Anterior cingulate cortex (tissue), 58 donors: Measurements from ENCODE around the gene GNAL.
"Not testable (repeated sequence)": the region's sequence is repeated elsewhere in the genome, so short reads cannot be mapped to it uniquely, and the experiment has no call there.

Experiments used
- DNase-seq, 58 donors: peaks; one replicate each; lab custom pipeline; 2025; lab: John Stamatoyannopoulos, UW

The GNAL gene

DNA sequence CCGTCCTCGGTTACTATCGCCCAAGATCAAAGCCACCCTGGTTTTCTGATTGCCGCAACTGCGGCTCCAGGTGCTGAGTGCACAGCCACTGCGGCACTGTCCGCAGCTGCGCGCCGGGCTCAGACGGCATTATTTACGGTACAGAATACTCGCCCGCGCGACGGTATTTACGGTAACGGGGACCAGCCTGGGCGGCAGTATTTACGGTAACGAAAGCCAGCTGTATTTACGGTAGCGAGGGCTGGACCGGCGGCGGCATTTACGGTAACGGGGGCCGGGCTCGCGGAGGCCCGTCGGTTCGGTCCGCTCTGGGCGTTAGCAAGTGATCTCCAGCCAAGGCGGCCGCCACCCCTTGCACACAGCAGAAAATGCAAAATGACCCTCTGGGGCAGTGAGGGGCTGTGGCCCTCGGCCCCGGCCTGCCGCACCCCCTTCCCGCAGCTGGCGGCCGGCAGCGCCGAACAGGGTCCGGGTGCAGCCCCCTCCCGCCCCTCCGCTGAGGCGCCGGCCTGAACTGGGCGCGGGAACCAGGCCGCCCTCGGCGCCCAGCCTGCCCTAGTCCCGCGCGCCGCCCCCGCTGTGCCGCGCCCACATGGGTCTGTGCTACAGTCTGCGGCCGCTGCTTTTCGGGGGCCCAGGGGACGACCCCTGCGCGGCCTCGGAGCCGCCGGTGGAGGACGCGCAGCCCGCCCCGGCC is at the start of gene GNAL:
GNAL (plus strand) TSS at position 293 of the 697 bp plus-strand sequence; CDS start at position 593, 300 bp downstream.
- peak in 54 of 58 donors; percentile 6 to 82 (median 44) for DNase-seq

DNA sequence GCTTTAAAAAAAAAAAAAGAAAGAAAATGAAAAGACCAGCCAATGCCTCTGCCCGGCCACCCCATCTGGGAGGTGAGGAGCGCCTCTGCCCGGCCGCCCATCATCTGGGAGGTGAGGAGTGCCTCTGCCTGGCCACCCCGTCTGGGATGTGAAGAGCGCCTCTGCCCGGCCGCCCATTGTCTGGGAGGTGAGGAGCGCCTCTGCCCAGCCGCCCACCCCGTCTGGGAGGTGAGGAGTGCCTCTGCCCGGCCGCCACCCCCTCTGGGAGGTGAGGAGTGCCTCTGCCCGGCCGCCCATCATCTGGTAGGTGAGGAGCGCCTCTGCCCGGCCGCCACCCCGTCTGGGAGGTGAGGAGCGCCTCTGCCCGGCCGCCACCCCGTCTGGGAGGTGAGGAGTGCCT is 41.8 kb upstream of the GNAL start:
- not testable (repeated sequence) for DNase-seq

DNA sequence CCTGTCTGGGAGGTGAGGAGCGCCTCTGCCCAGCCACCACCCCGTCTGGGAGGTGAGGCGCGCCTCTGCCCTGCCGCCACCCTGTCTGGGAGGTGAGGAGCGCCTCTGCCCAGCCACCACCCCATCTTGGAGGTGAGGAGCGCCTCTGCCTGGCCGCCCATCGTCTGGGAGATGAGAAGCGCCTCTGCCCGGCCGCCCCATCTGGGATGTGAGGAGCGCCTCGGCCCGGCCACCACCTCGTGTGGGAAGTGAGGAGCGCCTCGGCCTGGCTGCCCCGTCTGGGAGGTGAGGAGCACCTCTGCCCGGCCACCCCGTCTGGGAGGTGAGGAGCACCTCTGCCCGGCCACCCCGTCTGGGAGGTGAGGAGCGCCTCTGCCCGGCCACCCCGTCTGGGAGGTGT is 41.3 kb upstream of the GNAL start:
- DNase-seq: not testable (repeated sequence)

DNA sequence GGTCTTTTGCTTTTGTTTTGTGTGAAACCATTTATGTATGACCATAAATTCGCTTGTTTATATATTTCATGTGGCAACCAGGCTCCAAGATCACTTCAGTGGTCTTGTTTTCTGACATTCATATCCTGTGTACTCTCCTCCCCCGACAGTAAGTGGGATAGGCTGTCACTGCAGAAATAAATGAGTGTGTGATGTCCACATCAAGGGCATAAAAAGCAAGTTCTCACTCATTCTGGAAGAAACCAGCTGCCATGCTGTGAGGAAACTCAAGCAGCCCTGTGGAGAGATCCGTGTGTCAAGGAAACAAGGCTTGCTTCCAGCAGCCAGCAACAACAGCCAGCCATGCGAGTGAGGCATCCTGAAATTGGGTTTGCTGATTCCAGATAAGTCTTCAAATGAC is 39.2 kb upstream of the GNAL start:
- no peak for DNase-seq

DNA sequence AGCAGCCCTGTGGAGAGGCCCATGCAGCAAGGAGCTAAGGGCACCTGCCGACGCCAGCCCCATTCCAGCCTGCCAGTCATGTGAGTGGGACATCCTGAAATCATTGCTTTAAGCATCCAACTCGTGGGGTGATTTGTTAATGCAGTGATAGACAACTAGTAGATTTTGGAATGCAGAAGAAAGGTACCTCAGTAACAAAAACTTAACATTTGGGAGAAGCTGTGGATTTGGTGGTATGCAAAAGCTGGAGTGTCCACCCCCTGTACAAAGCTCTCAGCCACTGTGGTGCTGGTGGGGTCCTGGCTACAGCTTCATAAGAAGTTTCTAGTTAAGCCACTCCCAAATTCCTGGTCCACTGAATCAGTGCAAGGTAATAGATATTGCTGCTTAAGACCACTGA is 37.2 kb upstream of the GNAL start:
- no peak for DNase-seq

DNA sequence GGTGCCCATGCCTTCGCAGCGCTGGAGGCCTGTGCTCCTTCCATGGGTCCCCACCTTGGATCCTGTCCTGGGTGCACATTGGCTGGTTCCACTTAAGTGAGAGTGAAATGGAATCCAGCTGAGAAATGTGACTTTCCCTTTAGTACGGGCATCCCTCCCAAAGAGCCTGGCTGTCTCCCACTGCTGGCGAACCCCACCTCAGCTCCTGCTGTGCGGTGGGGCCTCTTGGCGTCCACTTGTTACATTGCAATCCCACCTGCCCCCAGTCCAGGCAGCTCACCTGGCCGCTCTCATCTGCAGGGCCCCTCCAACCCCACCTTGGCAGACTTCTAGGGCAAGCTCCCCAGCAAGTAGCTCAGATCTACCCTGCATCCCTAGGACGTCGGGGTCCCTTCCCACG is 35.5 kb upstream of the GNAL start:
- no peak for DNase-seq

DNA sequence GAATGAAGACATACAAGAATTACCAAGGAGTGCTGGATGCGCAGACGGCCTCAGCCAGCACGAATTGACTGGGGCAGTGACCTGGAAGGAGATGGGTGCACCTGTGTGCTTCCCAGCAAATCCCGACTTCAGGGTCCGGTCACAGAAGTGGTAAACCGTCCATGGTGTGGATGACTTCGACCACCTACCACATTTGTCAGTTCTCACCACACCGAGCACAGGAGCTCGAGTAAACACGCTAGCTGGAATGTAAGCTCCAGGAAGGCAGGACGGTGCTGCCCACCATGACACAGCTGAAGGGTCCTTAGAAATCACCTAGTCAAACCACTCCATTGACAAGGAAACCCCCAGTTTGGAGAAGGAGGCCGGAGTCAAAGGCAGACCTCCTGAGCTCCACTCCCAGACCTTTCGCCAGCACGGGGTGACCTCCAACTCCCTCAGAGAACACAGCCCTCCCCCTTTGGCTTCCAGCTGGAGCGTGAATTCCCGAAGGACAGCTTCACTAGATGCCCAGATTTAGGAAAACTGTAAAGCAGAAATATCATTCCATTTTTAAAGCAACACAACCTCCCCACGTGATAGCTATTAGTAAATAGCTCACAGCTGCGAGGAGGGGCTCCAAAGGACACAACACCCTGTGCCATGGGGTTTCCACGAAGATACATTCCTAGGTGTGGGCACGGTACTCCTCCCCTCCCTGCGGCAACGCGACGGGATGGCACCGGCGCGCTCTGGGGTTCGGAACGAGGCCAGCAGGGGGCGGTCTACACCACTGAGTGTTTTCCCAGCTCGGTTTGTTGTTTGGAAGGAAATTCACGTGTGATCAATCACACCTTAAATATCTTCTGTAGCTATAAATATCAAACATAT is 34.1 kb upstream of the GNAL start:
- peak in 46 of 58 donors; percentile 1 to 73 (median 24) for DNase-seq

DNA sequence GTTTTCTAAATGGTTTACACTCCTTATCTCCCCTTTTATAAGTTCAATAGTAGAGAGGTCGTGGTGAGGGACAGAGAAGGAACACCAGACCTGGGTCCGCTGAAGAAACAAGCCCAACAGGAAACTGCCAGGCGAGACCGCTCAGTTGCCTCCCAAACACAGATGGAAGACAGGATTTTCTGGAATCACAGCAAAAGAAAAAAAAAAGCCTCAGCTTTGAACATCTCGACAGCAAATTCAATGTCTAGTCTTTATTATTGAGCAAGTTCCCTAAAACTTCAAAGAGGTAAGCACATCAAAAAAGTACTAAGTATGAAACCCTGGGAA is 33.5 kb upstream of the GNAL start:
- no peak for DNase-seq

DNA sequence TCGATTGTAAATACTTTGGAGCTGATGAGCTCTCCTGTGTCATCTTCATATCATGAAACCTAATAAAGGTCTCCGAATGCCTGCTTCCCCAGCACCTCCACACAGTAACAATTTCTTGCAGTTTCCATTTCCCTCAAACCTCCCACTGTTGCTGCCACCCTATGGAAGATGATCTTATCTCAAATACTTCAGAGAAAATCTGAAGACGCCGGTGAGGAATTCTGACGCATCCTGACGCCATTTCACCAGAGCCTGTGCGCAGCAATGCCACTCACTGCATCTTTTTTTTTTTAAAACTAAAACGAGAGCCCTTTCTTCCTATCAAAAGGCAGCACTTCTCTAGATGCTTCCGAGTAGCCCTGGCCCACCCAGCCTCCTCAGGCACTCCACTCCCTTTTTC is 31.9 kb upstream of the GNAL start:
- DNase-seq: peak in 1 of 58 donors; percentile 6

DNA sequence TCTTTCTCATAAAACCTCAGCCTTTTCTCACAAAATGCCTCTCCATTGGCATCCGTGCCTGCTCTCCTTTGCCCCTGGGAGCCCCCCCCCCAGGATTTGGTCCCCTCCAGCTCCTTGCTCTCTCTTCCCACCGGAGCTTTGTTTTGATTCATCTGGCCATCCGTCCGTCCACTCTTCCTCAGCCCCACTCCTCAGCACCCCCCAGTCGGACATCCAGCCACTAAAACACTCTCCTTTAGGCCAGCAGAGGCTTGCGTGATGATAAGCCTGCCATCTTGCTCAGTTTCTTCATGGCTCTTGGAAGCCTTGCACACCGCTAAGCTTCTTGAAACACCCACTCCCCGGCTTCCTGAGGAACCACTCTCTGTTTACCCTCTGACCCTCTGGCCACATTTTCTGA is 31.5 kb upstream of the GNAL start:
- no peak for DNase-seq

DNA sequence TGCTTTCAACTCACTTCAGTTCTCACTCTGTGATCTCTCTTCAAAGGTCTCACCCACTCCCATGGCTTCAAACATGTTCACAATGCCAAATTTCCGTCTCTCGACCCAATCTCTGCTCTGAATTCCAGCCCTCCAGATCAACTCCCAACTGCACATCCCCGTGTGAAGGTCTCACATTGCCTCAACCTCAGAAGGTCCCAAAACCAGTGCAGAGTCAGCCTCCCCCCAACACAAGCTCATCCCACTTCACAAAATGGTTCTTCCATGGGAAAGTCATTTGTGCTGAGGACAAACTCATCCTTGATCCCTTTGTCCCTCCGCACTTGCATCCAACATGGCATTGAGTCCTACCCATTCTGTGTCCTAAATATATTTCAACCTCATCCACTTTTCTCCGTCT is 31.0 kb upstream of the GNAL start:
- DNase-seq: no peak

DNA sequence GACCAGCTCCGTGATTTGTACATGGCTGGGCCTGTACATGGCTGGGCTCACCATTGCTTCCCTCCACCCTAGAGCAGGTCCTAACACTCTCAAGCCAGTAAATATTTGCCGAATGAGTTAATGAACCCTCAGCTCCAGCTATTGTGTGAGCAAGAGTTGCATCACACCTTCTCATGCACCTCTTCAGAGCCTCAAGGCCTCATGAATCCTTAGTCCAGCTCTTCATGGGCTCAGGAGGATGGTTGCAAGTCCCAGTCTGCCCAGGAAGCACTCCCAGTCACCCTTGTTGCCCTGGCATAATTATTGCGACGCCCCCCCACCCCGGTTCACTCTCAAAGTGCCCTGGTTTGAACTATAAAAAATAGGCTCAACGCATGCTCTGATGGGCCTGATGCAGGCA is 30.1 kb upstream of the GNAL start:
- DNase-seq: no peak

DNA sequence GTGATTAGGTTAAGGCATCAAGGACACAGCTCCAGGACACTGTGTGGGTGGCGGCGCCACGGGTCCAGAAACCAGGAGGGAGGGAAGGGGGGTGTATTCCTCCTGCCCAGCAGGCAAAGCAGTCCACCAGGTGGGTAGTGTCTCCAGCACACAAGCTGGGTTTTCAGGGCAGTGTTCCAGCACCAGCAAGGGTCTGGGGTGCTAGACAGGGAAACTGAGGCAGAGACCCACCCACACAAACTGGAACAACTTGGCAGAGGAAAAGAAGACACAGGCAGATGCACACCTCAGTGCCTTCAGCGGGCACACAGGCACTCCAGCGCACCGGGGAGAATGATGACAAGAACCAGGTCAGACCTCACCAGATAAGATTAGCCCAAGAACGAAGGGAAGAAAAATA is 28.4 kb upstream of the GNAL start:
- DNase-seq: no peak

DNA sequence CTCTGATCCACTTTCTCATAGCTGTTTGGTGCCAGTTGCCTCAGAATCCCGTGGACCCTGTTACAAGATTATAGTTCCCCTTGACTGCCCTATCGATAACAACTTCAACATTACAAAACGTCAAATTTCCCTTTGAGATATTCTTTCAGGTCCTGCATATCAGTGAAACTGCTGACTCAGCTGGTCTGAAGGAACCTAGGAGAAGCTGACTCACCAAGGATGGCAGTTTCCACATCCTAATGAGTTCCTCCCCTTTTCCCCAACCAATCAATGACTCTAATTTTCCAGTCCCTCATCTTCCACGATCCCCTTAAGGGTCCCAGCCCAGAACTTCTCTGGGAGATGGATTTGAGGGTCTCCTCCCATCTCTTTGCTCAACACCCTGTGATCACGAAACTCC is 27.6 kb upstream of the GNAL start:
- no peak for DNase-seq

DNA sequence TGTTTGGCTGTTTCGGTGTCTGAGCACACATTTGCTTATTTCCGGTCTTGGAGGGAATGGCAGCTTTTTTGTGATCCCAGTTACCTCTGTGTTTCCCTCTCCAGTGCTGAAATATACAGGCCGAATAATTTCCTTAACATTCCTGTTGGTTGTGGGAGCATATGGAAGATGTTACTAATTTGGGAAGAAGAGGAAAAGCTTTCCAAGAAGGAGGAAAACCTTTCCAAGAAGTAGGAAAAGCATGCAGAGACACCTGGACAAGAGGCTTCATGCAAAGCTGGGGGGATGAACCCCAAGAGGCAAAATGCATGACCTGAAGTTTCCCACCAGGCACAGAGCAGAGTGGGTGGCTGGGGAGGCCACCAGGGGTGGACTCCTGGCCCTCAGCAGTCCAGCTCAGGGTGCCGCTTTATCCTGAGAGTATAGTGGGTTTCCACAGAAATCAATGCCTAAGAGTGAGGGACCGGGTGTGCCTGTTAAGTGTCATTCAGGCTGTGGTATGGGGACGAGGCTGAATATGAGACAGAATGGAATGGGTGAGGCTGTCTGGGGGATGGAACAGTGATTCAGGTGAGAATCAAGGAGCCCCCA is 25.5 kb upstream of the GNAL start:
- no peak for DNase-seq

DNA sequence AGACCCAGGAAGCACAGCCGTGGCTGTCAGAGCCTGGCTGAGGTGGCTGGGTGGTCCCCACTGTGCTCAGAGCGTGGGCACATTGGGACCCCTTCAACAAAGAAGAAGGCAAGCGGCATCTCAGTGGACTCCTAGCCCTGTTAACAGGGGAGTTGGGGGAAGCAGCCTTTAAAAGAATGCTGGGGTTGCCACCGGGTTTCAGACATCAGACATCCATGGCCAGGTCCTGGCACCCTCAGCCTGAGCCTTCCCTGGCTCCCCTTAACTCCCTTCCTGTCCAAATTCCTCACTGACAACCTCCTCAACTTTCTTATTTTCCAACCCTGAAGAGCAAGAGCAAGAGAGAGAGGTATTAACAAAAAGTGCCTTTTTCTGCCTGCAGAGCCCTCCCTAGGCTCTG is 24.8 kb upstream of the GNAL start:
- no peak for DNase-seq

DNA sequence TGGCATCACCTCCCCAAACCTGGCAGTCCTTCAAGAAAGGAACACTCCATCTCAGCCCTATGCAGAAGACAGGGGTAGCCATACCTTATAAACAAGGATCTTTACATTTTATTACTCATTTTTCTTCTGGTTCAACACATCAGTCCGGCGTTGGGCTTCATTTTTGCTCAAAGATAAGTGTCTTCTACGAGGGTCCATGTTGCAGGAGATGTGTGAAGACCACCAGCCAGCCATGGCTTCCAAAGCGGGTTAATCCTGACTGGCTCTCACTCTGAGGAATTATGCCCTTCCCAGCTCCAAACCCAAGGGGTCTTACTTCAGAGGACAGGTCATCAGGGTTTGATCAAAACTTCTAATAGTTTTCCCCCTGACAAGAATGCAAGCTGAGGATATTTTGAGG is 23.9 kb upstream of the GNAL start:
- no peak for DNase-seq

DNA sequence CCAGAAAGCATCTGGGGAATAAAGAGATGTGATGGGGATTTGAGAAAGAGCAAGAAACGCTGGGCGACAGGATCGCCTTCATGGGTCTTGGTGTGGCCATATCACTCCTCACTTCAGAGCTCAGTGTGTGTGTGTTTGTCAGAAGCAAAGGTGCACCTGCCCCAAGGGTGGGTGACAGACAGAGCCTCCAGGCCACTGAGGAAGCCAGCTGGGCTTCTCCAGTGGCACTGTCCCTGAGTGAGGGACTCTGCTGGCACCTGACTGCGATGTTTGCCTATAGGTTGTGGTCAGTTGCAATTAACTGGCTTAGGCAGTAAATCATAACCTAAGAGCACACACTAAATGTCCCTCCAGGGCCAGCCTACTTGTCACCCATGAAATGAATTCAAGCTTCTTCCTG is 23.5 kb upstream of the GNAL start:
- no peak for DNase-seq

DNA sequence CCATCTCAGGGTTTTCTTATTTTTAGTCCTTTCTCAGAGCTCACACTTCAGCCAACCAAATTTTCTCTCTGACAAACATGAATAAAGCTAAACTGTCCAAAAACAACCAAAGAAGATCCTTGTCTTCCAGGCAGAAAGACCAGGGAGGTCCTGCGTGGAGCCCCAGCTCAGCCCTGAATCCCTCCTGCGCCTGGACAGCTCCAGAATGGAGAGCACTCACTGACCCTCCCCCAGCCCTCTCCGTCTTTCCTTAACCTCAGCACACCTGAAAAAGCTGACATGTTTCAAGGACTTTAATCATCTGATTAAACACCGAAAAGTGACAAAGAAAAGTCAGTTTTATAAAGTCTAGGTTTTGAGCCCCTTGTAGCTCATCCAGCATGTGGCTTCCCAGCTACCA is 22.9 kb upstream of the GNAL start:
- DNase-seq: no peak

DNA sequence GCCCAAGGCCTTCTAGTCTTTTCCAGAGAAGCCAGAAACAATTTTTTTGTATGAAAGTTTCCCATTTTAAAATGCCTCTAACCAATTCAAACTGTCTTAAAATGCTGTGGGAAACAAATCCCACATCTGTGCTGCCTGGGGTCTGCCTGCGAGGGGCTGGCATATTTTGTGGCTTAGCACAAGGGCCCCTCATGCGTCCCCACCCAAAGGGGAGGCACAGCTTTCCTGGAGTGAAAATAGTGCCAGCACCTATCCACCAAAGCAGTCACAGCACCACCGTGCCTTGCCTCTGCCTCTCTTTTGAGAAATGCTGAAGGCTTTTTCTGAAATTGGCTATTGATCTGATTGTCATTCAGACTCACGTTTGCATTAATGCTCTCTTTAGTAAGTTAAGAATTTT is 22.2 kb upstream of the GNAL start:
- DNase-seq: no peak

DNA sequence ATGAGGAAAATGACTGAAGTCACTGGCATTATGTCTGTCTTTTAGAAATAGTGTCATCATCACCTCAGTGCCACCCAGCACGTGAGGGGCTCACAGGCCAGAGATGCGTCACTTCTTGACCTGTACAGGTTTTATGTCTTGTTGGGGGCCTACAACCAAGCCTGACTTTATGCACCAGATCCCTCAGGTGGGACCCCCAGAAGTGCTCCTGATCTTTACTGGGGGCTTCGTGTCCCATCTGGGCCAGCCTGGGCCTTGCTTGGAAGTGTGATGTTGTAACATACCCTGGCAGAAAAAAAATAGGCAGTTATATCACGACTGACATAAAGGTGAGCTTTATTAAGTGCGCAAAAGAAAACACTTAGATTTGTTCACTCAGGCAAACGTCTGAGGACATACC is 21.5 kb upstream of the GNAL start:
- no peak for DNase-seq
